Esophagus (tissue), 2 donors: ENCODE data around the gene SYNRG. TPM values are rescaled to one million over a fixed set of nuclear protein-coding genes. Genes with fewer than 3 reads are reported as not detected.
"Not testable (repeated sequence)": the region's sequence is repeated elsewhere in the genome, so short reads cannot be mapped to it uniquely, and the experiment has no call there.

ENCODE experiments used
- H3K27ac ChIP-seq, 2 donors: one replicate each; pipeline ENCODE4 v1.5.1; 2013; ENCODE audit warnings: low read depth in 2 of 2, mild to moderate bottlenecking in 2 of 2, inconsistent platforms in 1 of 2, low read length in 1 of 2, moderate library complexity in 1 of 2
- H3K27me3 ChIP-seq, 2 donors: one replicate each; pipeline ENCODE4 v1.6.1; 2013; ENCODE audit warnings: low read length in 2 of 2, control low read depth in 1 of 2, mild to moderate bottlenecking in 1 of 2; ENCODE audit not compliant: insufficient read depth in 2 of 2, control insufficient read depth in 1 of 2
- H3K36me3 ChIP-seq, 2 donors: one replicate each; pipeline ENCODE4 v1.6.1; 2013; ENCODE audit warnings: low read length in 1 of 2; ENCODE audit not compliant: control insufficient read depth in 2 of 2, insufficient read depth in 2 of 2
- H3K4me1 ChIP-seq, 2 donors: one replicate each; pipeline ENCODE4 v1.6.1; 2013; ENCODE audit warnings: low read length in 1 of 2; ENCODE audit not compliant: control insufficient read depth in 2 of 2, insufficient read depth in 2 of 2
- H3K4me3 ChIP-seq, 2 donors: one replicate each; pipeline ENCODE4 v1.5.1; 2013; ENCODE audit warnings: low read length in 2 of 2, mild to moderate bottlenecking in 2 of 2, low read depth in 1 of 2, moderate library complexity in 1 of 2
- H3K9me3 ChIP-seq, 2 donors: one replicate each; pipeline ENCODE4 v1.6.1; 2013; ENCODE audit warnings: mild to moderate bottlenecking in 2 of 2, low read depth in 1 of 2, low read length in 1 of 2, moderate library complexity in 1 of 2; ENCODE audit not compliant: control insufficient read depth in 2 of 2, insufficient read depth in 1 of 2
- WGBS, 2 donors: extraction: QIAGEN DNeasy Blood & Tissue Kit; methylation state at CpG; one replicate each; pipeline ENCODE4 v1.1.7; 2013; 5-methylcytosine and 5-hydroxymethylcytosine counted together
- polyA plus RNA-seq, 2 donors: library from polyadenylated mRNA; stranded (reverse); fragments of 200-250 nt; gene quantifications; one replicate each; pipeline ENCODE4 v1.2.3, GENCODE V29; 2013
- donor health status: healthy with polysubstance abuse.
- donor health status: Bipolar disorder and iron deficiency.

The SYNRG gene
- polyA plus RNA-seq, 2 donors: 7.6 to 8.2 TPM

GRCh38 chr17:37642681-37643080 lies 33.5 kb upstream of the SYNRG start:
- H3K27me3 ChIP-seq: peaks cover 0 to 3% of the 10 kb centered on the region in 2 donors
- no peaks in the 10 kb centered on the region for H3K9me3 ChIP-seq
- H3K4me3 ChIP-seq: peak overlapping the region; percentile 91 to 94
- WGBS, 2 donors: 1 to 3% methylated on average over 7 of the region's 7 CpGs
- no peaks in the 10 kb centered on the region for H3K4me1 ChIP-seq
- H3K27ac ChIP-seq: peak overlapping the region; percentile 93 to 95
- H3K36me3 ChIP-seq: no peaks in the 10 kb centered on the region

GRCh38 chr17:37640015-37640414 lies 30.8 kb upstream of the SYNRG start:
- no peaks in the 10 kb centered on the region for H3K36me3 ChIP-seq
- H3K27ac ChIP-seq: no peak overlapping the region
- H3K9me3 ChIP-seq: no peaks in the 10 kb centered on the region
- no peaks in the 10 kb centered on the region for H3K4me1 ChIP-seq
- H3K4me3 ChIP-seq: no peak overlapping the region
- no peaks in the 10 kb centered on the region for H3K27me3 ChIP-seq

GRCh38 chr17:37637956-37638355 lies 28.7 kb upstream of the SYNRG start:
- Histone ChIP-seq H3K36me3 (no peaks in the 10 kb centered on the region), H3K4me3 (no peak overlapping the region), H3K27ac (no peak overlapping the region), H3K4me1 (no peaks in the 10 kb centered on the region), H3K27me3 (no peaks in the 10 kb centered on the region), H3K9me3 (no peaks in the 10 kb centered on the region)

GRCh38 chr17:37616430-37616829 lies 7.2 kb upstream of the SYNRG start:
- WGBS, 2 donors: 94 to 96% methylated on average over 6 of the region's 6 CpGs

GRCh38 chr17:37614823-37615222 lies 5.6 kb upstream of the SYNRG start:
- Histone ChIP-seq H3K27me3 (no peaks in the 10 kb centered on the region), H3K4me3 (no peak overlapping the region), H3K36me3 (no peaks in the 10 kb centered on the region), H3K9me3 (no peaks in the 10 kb centered on the region), H3K4me1 (no peaks in the 10 kb centered on the region), H3K27ac (peak overlapping the region; percentile 35 to 58)
- 70 to 83% methylated on average over 2 of the region's 2 CpGs for WGBS, 2 donors

More at GRCh38 chr17:37616430-37616829, 7.2 kb upstream of the SYNRG start:
- H3K4me1 ChIP-seq, H3K27ac ChIP-seq, H3K9me3 ChIP-seq, H3K36me3 ChIP-seq, H3K4me3 ChIP-seq, H3K27me3 ChIP-seq: not testable (repeated sequence)

GRCh38 chr17:37614391-37614790 lies 5.2 kb upstream of the SYNRG start:
- Histone ChIP-seq H3K27ac (peak overlapping the region in 1 of 2 donors; percentile 58), H3K4me3 (no peak overlapping the region), H3K4me1 (no peaks in the 10 kb centered on the region), H3K36me3 (no peaks in the 10 kb centered on the region), H3K9me3 (no peaks in the 10 kb centered on the region), H3K27me3 (no peaks in the 10 kb centered on the region)
- WGBS, 2 donors: 70 to 80% methylated on average over 5 of the region's 5 CpGs

- 88 to 93% methylated on average over 1 of the region's 1 CpG for WGBS, 2 donors
Observed at GRCh38 chr17:37610971-37611370, 1.8 kb upstream of the SYNRG start.

GRCh38 chr17:37610041-37610420 lies 813 bp upstream of the SYNRG start:
- not testable (repeated sequence) for H3K4me1 ChIP-seq, H3K9me3 ChIP-seq, H3K36me3 ChIP-seq, H3K27me3 ChIP-seq
- peak overlapping the region in 1 of 2 donors; percentile 99 for H3K4me3 ChIP-seq
- 76 to 85% methylated on average over 4 to 5 of the region's 5 CpGs for WGBS, 2 donors
- peak overlapping the region in 1 of 2 donors; percentile 95 for H3K27ac ChIP-seq

More at GRCh38 chr17:37610971-37611370, 1.8 kb upstream of the SYNRG start:
- H3K4me3 ChIP-seq: no peak overlapping the region
- H3K27me3 ChIP-seq: no peaks in the 10 kb centered on the region
- H3K9me3 ChIP-seq: no peaks in the 10 kb centered on the region
- no peaks in the 10 kb centered on the region for H3K36me3 ChIP-seq
- no peak overlapping the region for H3K27ac ChIP-seq
- H3K4me1 ChIP-seq: peaks cover 0 to 2% of the 10 kb centered on the region in 2 donors

- H3K4me1 ChIP-seq: peaks cover 0 to 2% of the 10 kb centered on the region in 2 donors
- H3K27me3 ChIP-seq: no peaks in the 10 kb centered on the region
- no peaks in the 10 kb centered on the region for H3K9me3 ChIP-seq
- no peaks in the 10 kb centered on the region for H3K36me3 ChIP-seq
- peak overlapping the region; percentile 98 to 99 for H3K4me3 ChIP-seq
- peak overlapping the region; percentile 95 to 96 for H3K27ac ChIP-seq
- WGBS, 2 donors: 0% methylated on average over 20 to 26 of the region's 26 CpGs
Observed at GRCh38 chr17:37608351-37609169, 658 bp downstream of the SYNRG start.
